ENCODE measurements around the gene PODN. TPM values are rescaled to one million over a fixed set of nuclear protein-coding genes. Genes with fewer than 3 reads are reported as not detected.

Gene PODN
- total and polyA plus RNA-seq, 12 donors: 0.78 to 45.4 (median 16.0) TPM

DNA sequence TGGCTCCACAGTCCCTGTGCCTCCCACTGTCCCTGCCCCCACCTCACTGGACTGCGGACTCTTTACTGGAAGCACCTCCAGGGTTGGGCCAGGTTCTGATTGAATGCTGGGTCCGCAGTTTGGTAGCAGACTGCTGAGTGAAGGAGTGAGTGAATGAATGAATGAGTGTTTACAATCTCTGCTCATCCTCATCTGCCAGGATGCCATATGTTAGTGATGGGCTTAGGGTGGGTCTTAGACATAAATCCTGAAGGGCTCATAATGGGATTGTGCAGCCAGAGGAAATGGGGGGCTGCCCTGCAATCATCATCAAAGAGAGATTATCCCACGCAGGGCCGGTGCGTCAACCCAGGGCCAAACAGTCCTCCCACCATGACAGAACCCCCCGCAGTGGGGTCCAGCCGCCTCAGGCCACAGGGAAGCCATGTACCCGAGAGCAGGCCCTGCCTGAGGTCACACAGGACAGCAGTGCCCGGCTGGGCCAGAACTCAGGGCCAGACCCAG is 54.3 kb downstream of the PODN start:
- H3K4me1 ChIP-seq (replicated peaks in 1 of 2): no peaks in the 10 kb centered on the region

DNA sequence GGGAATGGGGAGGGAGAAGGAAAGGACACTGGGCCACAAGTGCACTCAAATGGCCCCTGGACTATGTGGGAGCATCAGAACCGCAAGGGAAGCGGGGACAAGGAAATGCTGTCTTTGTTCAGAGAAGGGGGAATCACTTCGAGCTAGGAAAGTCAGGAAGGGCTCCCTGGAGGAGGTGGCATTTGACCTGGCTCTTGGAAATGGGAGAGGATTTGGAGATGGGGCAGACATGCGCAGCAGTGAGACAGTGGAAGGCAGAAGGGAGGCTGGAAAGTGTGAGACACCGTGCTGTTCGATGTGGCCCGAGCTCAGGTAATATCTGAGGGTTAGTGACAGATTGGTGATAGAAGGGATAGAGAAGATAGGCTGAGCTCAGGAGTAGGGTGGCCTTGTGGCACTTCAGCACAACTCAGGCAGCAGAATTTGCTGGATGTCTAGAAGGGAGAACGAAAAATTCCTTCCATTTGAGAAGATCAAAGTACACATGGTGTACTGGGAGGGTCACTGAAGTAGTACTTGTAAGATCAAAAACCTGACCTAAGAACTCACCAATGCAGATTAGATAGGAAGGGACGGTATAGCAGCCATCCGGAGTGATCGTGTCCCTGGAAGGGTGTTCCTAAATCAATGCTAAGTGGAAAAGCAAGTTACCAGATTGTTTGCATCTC is 55.1 kb downstream of the PODN start:
- H3K9me3 ChIP-seq (replicated peaks in 1 of 3): no peaks in the 10 kb centered on the region
- TF ChIP-seq, protein P1, sequence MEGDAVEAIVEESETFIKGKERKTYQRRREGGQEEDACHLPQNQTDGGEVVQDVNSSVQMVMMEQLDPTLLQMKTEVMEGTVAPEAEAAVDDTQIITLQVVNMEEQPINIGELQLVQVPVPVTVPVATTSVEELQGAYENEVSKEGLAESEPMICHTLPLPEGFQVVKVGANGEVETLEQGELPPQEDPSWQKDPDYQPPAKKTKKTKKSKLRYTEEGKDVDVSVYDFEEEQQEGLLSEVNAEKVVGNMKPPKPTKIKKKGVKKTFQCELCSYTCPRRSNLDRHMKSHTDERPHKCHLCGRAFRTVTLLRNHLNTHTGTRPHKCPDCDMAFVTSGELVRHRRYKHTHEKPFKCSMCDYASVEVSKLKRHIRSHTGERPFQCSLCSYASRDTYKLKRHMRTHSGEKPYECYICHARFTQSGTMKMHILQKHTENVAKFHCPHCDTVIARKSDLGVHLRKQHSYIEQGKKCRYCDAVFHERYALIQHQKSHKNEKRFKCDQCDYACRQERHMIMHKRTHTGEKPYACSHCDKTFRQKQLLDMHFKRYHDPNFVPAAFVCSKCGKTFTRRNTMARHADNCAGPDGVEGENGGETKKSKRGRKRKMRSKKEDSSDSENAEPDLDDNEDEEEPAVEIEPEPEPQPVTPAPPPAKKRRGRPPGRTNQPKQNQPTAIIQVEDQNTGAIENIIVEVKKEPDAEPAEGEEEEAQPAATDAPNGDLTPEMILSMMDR (IDR thresholded peaks at IDR 0.05): no peak
- TF ChIP-seq POLR2A (IDR thresholded peaks at IDR 0.05): no peak
- no peak overlapping the region for H3K4me3 ChIP-seq
- WGBS, 4 donors: 89 to 93% (median 92%) methylated on average over 11 of the region's 11 CpGs
- no peaks in the 10 kb centered on the region for H3K27me3 ChIP-seq
- no peak overlapping the region for H3K27ac ChIP-seq
- intact Hi-C loops (cut with DNase I): no loop called here
- H3K4me1 ChIP-seq (replicated peaks in 1 of 2): no peaks in the 10 kb centered on the region
- no peaks in the 10 kb centered on the region for H3K36me3 ChIP-seq (replicated peaks in 1 of 2)
- DNase-seq: no peak

More for the DNA sequence above, 54.3 kb downstream of the PODN start:
- H3K27me3 ChIP-seq: no peaks in the 10 kb centered on the region
- H3K9me3 ChIP-seq (replicated peaks in 1 of 3): no peaks in the 10 kb centered on the region
- WGBS, 4 donors: 70 to 100% (median 74%) methylated on average over 5 to 9 of the region's 9 CpGs
- no peak for DNase-seq
- no peak for TF ChIP-seq POLR2A (IDR thresholded peaks at IDR 0.05)
- TF ChIP-seq, protein P1 (IDR thresholded peaks at IDR 0.05): no peak
- H3K4me3 ChIP-seq: no peak overlapping the region
- peak overlapping the region in 1 of 5 donors; percentile 16 for H3K27ac ChIP-seq
- intact Hi-C loops (cut with DNase I): no loop called here
- no peaks in the 10 kb centered on the region for H3K36me3 ChIP-seq (replicated peaks in 1 of 2)

DNA sequence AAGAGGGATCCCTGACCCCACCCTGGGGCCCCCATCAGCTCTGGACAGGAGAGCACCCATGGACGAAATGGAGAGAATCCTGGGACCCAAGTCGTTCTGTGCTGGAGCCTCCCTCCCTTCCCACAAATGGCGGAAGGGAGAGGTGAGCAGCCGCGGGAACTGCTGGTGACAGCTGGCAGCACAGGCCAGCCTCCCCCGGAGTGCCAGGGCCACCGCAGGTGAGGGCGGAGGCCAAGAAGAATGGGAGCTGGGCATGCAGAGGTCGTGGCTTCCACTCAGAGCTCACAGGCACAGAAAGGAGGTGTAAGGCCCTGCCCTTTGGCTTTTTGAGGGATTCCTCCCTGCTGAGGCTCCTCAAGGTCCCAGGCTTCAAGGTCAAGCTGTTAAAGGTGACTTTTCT is 55.8 kb downstream of the PODN start:
- Histone ChIP-seq H3K27ac (no peak overlapping the region), H3K4me3 (no peak overlapping the region)
- no peak for DNase-seq

DNA sequence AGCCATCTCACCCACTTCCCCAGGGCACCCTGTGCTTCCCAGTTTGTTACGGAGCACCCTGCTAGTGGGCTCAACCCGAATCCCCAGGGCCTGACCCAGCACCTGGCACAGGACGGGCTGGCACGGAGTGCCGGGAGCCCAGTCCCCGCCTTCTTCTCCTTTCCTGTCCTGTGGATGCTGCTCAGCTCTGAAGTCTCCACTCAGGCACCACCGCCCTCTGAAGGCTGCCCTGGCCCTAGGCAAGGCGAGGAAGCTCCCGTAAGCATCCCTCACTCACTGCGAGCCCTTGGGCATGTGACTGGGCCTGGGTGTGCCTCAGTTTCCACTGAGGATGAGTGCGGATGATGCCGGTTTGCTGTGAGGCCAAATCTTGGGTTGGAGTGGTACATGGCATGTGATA is 58.6 kb downstream of the PODN start:
- Histone ChIP-seq H3K4me3 (no peak overlapping the region), H3K27me3 (no peaks in the 10 kb centered on the region), H3K27ac (no peak overlapping the region), H3K9me3 (replicated peaks in 1 of 3) (no peaks in the 10 kb centered on the region), H3K4me1 (replicated peaks in 1 of 2) (no peaks in the 10 kb centered on the region), H3K36me3 (replicated peaks in 1 of 2) (no peaks in the 10 kb centered on the region)
- no peak for TF ChIP-seq POLR2A (IDR thresholded peaks at IDR 0.05)
- TF ChIP-seq, protein P1 (IDR thresholded peaks at IDR 0.05): no peak
- 72 to 83% (median 76%) methylated on average over 1 to 12 of the region's 12 CpGs for WGBS, 4 donors
- intact Hi-C loops (cut with DNase I): no loop called here
- no peak for DNase-seq

More for the DNA sequence above, 55.8 kb downstream of the PODN start:
- H3K4me1 ChIP-seq (replicated peaks in 1 of 2): no peaks in the 10 kb centered on the region
- no peaks in the 10 kb centered on the region for H3K9me3 ChIP-seq (replicated peaks in 1 of 3)
- no peaks in the 10 kb centered on the region for H3K36me3 ChIP-seq (replicated peaks in 1 of 2)
- no peaks in the 10 kb centered on the region for H3K27me3 ChIP-seq
- TF ChIP-seq, protein P1 (IDR thresholded peaks at IDR 0.05): no peak
- no peak for TF ChIP-seq POLR2A (IDR thresholded peaks at IDR 0.05)
- WGBS, 4 donors: 81 to 100% (median 85%) methylated on average over 2 to 9 of the region's 9 CpGs
- intact Hi-C loops (cut with DNase I): no loop called here
